ENCODE measurements around the gene AASDH. TPM values are rescaled to one million over a fixed set of nuclear protein-coding genes. Genes with fewer than 3 reads are reported as not detected.

Gene AASDH
- polyA plus RNA-seq, 4 donors, result 22.3 to 26.2 (median 24.6) TPM

DNA sequence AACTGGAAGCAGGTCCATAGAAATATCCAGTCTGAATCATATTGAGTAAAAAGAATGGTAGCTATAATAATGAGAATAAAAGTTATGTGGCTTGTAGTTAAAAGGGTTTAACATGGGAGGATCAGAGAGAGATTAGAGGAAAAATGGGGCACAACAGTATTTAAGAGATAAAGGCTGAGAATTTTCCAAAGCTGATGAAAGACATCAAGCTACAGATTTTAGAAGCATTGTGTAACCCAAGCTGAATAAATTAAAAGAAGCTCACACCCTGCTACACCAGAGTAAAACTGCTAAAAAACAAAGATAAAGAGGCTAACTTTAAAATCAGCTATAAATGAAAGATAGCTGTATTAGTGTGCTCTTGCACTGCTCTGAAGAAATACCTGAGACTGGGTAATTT is 94.2 kb downstream of the AASDH start:
- DNase-seq (ENCODE audit: low read depth in 4 of 4, low spot score in 3 of 4), result no peak

DNA sequence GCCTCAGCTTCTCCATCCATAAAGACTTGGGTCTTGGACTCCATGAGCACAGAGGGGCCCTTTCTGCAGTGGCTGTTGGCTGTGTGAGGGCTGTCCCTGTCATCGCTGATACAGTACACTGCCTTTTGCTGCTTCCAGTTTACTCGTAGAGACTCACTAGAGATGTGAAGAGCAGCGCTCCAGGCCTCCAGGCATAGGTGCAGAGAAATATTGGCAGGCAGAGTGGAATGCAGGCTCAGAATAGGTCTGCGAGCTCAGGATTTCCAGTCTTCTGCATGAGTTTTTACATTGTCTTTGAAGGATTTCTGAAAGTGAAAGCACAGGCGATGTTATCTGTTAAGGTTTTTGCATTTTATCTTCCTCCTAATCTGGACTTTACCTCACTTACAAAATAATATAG is 97.4 kb downstream of the AASDH start:
- no peak for DNase-seq (ENCODE audit: low read depth in 4 of 4, low spot score in 3 of 4)

DNA sequence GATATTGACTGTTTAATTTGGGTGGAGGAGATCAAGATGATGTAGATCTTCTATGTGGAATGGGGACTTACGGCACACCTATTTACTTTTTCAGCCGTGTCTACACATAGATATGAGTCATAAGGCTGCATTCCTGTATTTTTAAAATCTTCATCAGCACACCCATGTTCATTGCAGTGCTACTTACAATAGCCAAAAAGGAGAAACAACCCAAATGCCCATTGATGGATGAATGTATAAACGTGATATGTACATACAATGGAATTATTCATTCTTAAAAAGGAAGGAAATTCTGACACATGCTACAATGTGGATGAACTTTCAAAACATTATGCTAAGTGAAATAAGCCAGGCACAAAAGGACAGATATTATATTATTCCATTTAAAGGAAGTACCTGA is 98.6 kb downstream of the AASDH start:
- no peak for DNase-seq (ENCODE audit: low read depth in 4 of 4, low spot score in 3 of 4)

Other genes starting within 250 kb of the AASDH start
- 10 to 100 TPM; 19.8 to 31.7 (median 26.6) TPM for gene PPAT, start 48.1 kb upstream of the AASDH start, polyA plus RNA-seq (ENCODE audit: insufficient read length in 4 of 4)
- gene PAICS, start 48.8 kb upstream of the AASDH start, polyA plus RNA-seq (ENCODE audit: insufficient read length in 4 of 4), result 100 to 1,000 TPM in 3 of 4 donors, 10 to 100 TPM in 1; 66.2 to 145 (median 115) TPM
- gene SRP72, start 80.1 kb upstream of the AASDH start, polyA plus RNA-seq (ENCODE audit: insufficient read length in 4 of 4), result 100 to 1,000 TPM; 112 to 148 (median 119) TPM
- 1 to 10 TPM in 2 of 4 donors, under 1 TPM in 2; 0.41 to 1.3 (median 1.0) TPM for gene ARL9, start 118.3 kb upstream of the AASDH start, polyA plus RNA-seq (ENCODE audit: insufficient read length in 4 of 4)